Stimulated activated CD8-positive, alpha-beta memory T cell treated with anti-CD3 and anti-CD28 coated beads, Interleukin-7, amount 100 ng/mL, for 4 hours (primary cell): ENCODE data around the gene PXYLP1.

Source experiments
- DNase-seq, 2 donors: peaks; one replicate each; pipeline ENCODE4 v3.0.0-alpha.2; 2020; ENCODE audit warnings: low read depth in 2 of 2

The PXYLP1 gene

GRCh38 chr3:141250342-141250741 lies 18.7 kb downstream of the PXYLP1 start:
- no peak for DNase-seq

- DNase-seq = no peak
Observed at GRCh38 chr3:141250828-141251227, 19.2 kb downstream of the PXYLP1 start.

GRCh38 chr3:141253326-141253725 lies 21.7 kb downstream of the PXYLP1 start:
- DNase-seq = no peak

- DNase-seq = no peak
Observed at GRCh38 chr3:141253811-141254210, 22.2 kb downstream of the PXYLP1 start.

- no peak for DNase-seq
Observed at GRCh38 chr3:141255137-141255845, 23.7 kb downstream of the PXYLP1 start.

GRCh38 chr3:141255846-141256261 lies 24.2 kb downstream of the PXYLP1 start:
- no peak for DNase-seq

- no peak for DNase-seq
Observed at GRCh38 chr3:141256820-141257219, 25.2 kb downstream of the PXYLP1 start.

GRCh38 chr3:141257961-141258360 lies 26.3 kb downstream of the PXYLP1 start:
- DNase-seq = no peak

- DNase-seq = no peak
Observed at GRCh38 chr3:141258973-141259372, 27.3 kb downstream of the PXYLP1 start.

- DNase-seq = no peak
Observed at GRCh38 chr3:141259821-141260629, 28.4 kb downstream of the PXYLP1 start.

- no peak for DNase-seq
Observed at GRCh38 chr3:141260630-141260927, 29.0 kb downstream of the PXYLP1 start.

GRCh38 chr3:141261472-141262307 lies 30.1 kb downstream of the PXYLP1 start:
- DNase-seq = no peak

GRCh38 chr3:141262308-141262705 lies 30.7 kb downstream of the PXYLP1 start:
- no peak for DNase-seq

- DNase-seq = no peak
Observed at GRCh38 chr3:141266186-141266585, 34.6 kb downstream of the PXYLP1 start.

- no peak for DNase-seq
Observed at GRCh38 chr3:141266797-141267555, 35.4 kb downstream of the PXYLP1 start.

GRCh38 chr3:141267629-141268028 lies 36.0 kb downstream of the PXYLP1 start:
- DNase-seq = no peak

- DNase-seq = no peak
Observed at GRCh38 chr3:141268306-141268705, 36.7 kb downstream of the PXYLP1 start.

GRCh38 chr3:141268791-141269190 lies 37.2 kb downstream of the PXYLP1 start:
- DNase-seq = no peak

- no peak for DNase-seq
Observed at GRCh38 chr3:141269961-141270360, 38.3 kb downstream of the PXYLP1 start.

GRCh38 chr3:141271279-141272030 lies 39.8 kb downstream of the PXYLP1 start:
- no peak for DNase-seq
